ENCODE data around the gene CLIP2.
A peak's percentile ranks its signal among the peaks of the same experiment; 100 is the strongest.

Gene CLIP2

DNA sequence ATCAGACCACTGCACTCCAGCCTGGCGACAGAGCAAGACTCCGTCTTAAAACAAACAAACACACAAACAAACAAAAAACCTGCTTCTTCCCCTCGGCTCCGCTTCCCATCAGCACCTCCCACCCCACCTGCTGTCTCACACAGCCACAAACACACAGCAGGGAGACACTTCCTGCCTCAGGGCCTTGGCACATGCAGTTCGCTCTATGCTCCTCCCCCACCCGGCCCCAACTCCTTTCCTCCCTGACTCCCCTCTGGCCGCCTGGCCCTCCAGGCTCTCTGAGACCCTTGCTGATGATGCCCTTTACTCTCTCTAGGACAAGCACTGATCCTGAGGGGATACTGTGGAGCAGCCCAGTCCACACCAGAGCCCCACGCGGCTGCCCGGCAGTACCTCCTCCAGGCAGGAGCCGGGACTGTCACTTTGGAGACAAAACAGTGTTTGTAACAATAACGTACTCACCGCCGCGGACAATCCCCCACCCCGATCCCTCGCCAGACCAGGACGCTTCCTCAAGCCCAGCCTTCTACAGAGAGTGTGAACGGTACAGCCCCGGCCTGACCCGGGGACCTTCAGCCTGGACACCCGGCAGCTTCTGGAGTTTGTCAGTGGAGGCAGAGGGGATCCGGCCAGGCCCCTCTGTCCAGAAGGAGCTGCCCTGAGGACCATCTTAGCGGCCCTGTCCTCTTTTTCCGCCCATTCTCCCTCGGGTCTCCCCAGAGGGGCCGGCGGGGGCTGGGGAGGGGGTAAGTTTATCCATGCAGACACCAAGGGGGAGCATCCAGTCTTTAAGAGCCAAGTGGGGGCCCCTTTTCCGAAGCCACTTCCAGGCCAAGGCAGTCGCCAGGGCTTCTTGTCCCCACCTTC lies 114.5 kb downstream of the CLIP2 start:
- DNase-seq (ENCODE audit: low spot score), result no peak
- no CpG with 5 or more reads among the region's 30 CpGs for WGBS, 2 donors (ENCODE audit: extremely low coverage in 2 of 2, insufficient read length in 2 of 2, insufficient replicate concordance in 1 of 2)

DNA sequence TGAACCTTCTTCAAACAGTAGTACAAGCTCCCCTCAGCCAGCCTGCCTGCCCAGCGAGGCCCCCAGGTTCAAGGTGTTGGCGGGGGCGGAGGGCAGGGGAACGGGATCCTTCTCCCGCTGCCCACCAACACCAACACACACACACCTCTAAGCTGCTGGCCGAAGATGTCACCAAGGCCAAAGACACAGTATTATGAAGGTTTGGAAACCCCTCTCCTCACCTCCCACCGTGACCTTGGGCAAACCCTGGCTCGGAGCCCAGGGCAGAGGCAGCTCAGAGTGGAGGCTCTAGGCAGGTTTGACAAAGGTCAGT lies 115.1 kb downstream of the CLIP2 start:
- WGBS, 2 donors (ENCODE audit: extremely low coverage in 2 of 2, insufficient read length in 2 of 2, insufficient replicate concordance in 1 of 2), result no CpG with 5 or more reads among the region's 8 CpGs
- H2BK120ac ChIP-seq (ENCODE audit: low read depth, low read length), result no peak overlapping the region
- H3K14ac ChIP-seq (ENCODE audit: low read length), result no peak overlapping the region
- H2AK5ac ChIP-seq (ENCODE audit: low read depth, low read length), result no peak overlapping the region
- H3K18ac ChIP-seq (ENCODE audit: low read length), result no peak overlapping the region
- H4K91ac ChIP-seq (ENCODE audit: low read depth, low read length, poor library complexity), result no peak overlapping the region
- H2BK15ac ChIP-seq (ENCODE audit: low read length), result no peak overlapping the region
- no peak overlapping the region for H2AFZ ChIP-seq (ENCODE audit: low read length)
- DNase-seq (ENCODE audit: low spot score), result no peak
- H3K4me3 ChIP-seq (ENCODE audit: low read length in 2 of 2), result no peak overlapping the region
- H3K79me1 ChIP-seq (ENCODE audit: low read depth, low read length), result no peaks in the 10 kb centered on the region
- no peak overlapping the region for H2BK12ac ChIP-seq (ENCODE audit: low read length)
- no peak overlapping the region for H4K8ac ChIP-seq (ENCODE audit: low read depth, low read length)
- H3K27me3 ChIP-seq (ENCODE audit: control insufficient read depth in 3 of 3, insufficient read depth in 3 of 3, low read depth in 1 of 3, low read length in 3 of 3), result no peaks in the 10 kb centered on the region
- H3K9me3 ChIP-seq (replicated peaks in 1 of 2; ENCODE audit: control insufficient read depth in 2 of 2, insufficient read depth in 1 of 2, low read depth in 1 of 2, low read length in 2 of 2), result no peaks in the 10 kb centered on the region
- H3K9ac ChIP-seq (ENCODE audit: low read depth, low read length, poor library complexity), result no peak overlapping the region
- H3K4ac ChIP-seq (ENCODE audit: low read length), result no peak overlapping the region
- H3K23ac ChIP-seq (ENCODE audit: low read depth, low read length, poor library complexity), result no peak overlapping the region
- H3K4me2 ChIP-seq (ENCODE audit: insufficient read depth, low read length, poor library complexity, severe bottlenecking), result no peak overlapping the region
- peaks cover 14 to 51% of the 10 kb centered on the region in 2 donors for H3K36me3 ChIP-seq (replicated peaks in 1 of 2; ENCODE audit: control insufficient read depth in 2 of 2, insufficient read depth in 2 of 2, low read length in 2 of 2)
- H3K4me1 ChIP-seq (ENCODE audit: control insufficient read depth in 2 of 2, insufficient read depth in 1 of 2, low read depth in 1 of 2, low read length in 2 of 2), result no peaks in the 10 kb centered on the region
- no peak overlapping the region for H3K27ac ChIP-seq (replicated peaks; ENCODE audit: low read length)
- no peak overlapping the region for H2BK5ac ChIP-seq (ENCODE audit: low read length)

More for the DNA sequence above, 114.5 kb downstream of the CLIP2 start:
- Histone ChIP-seq H3K27me3 (ENCODE audit: control insufficient read depth in 3 of 3, insufficient read depth in 3 of 3, low read depth in 1 of 3, low read length in 3 of 3) (no peaks in the 10 kb centered on the region), H3K4me1 (ENCODE audit: control insufficient read depth in 2 of 2, insufficient read depth in 1 of 2, low read depth in 1 of 2, low read length in 2 of 2) (no peaks in the 10 kb centered on the region), H3K4me3 (ENCODE audit: low read length in 2 of 2) (no peak overlapping the region), H3K79me1 (ENCODE audit: low read depth, low read length) (no peaks in the 10 kb centered on the region), H3K4me2 (ENCODE audit: insufficient read depth, low read length, poor library complexity, severe bottlenecking) (no peak overlapping the region), H3K14ac (ENCODE audit: low read length) (no peak overlapping the region), H2AFZ (ENCODE audit: low read length) (no peak overlapping the region), H2BK5ac (ENCODE audit: low read length) (no peak overlapping the region), H3K23ac (ENCODE audit: low read depth, low read length, poor library complexity) (peak overlapping the region; percentile 31), H3K9me3 (replicated peaks in 1 of 2; ENCODE audit: control insufficient read depth in 2 of 2, insufficient read depth in 1 of 2, low read depth in 1 of 2, low read length in 2 of 2) (no peaks in the 10 kb centered on the region), H2BK15ac (ENCODE audit: low read length) (no peak overlapping the region), H3K18ac (ENCODE audit: low read length) (peak overlapping the region; percentile 38), H2AK5ac (ENCODE audit: low read depth, low read length) (no peak overlapping the region), H3K9ac (ENCODE audit: low read depth, low read length, poor library complexity) (no peak overlapping the region), H3K27ac (replicated peaks; ENCODE audit: low read length) (no peak overlapping the region), H4K91ac (ENCODE audit: low read depth, low read length, poor library complexity) (no peak overlapping the region), H2BK12ac (ENCODE audit: low read length) (no peak overlapping the region), H3K36me3 (replicated peaks in 1 of 2; ENCODE audit: control insufficient read depth in 2 of 2, insufficient read depth in 2 of 2, low read length in 2 of 2) (peaks cover 14 to 56% of the 10 kb centered on the region in 2 donors), H2BK120ac (ENCODE audit: low read depth, low read length) (no peak overlapping the region), H3K4ac (ENCODE audit: low read length) (no peak overlapping the region), H4K8ac (ENCODE audit: low read depth, low read length) (no peak overlapping the region)

DNA sequence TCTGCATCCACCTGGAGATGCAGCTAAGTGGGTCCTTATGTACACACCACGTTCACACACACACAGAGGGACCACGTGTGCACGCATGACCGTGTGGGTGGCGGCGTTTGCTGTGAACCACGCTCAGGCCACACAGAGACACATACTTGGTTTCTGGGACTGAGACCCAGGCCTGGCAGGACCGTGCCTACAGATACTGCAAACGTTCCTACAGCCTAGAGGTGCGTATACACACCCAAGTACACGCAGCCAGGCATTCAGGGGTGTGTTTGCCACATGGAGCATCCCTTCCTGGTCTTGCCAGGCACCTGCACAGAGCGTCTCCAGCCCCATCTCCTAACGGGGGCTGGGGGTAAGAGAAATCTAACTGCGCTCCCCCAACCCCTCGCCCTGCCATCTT lies 115.5 kb downstream of the CLIP2 start:
- Histone ChIP-seq H3K79me1 (ENCODE audit: low read depth, low read length) (no peaks in the 10 kb centered on the region), H4K91ac (ENCODE audit: low read depth, low read length, poor library complexity) (no peak overlapping the region), H2AFZ (ENCODE audit: low read length) (no peak overlapping the region), H3K4me3 (ENCODE audit: low read length in 2 of 2) (no peak overlapping the region), H2AK5ac (ENCODE audit: low read depth, low read length) (no peak overlapping the region), H2BK120ac (ENCODE audit: low read depth, low read length) (no peak overlapping the region), H3K27ac (replicated peaks; ENCODE audit: low read length) (no peak overlapping the region), H3K14ac (ENCODE audit: low read length) (no peak overlapping the region), H3K9me3 (replicated peaks in 1 of 2; ENCODE audit: control insufficient read depth in 2 of 2, insufficient read depth in 1 of 2, low read depth in 1 of 2, low read length in 2 of 2) (no peaks in the 10 kb centered on the region), H3K18ac (ENCODE audit: low read length) (no peak overlapping the region), H4K8ac (ENCODE audit: low read depth, low read length) (no peak overlapping the region), H3K23ac (ENCODE audit: low read depth, low read length, poor library complexity) (no peak overlapping the region), H2BK12ac (ENCODE audit: low read length) (no peak overlapping the region), H2BK15ac (ENCODE audit: low read length) (no peak overlapping the region), H3K4me2 (ENCODE audit: insufficient read depth, low read length, poor library complexity, severe bottlenecking) (no peak overlapping the region), H3K27me3 (ENCODE audit: control insufficient read depth in 3 of 3, insufficient read depth in 3 of 3, low read depth in 1 of 3, low read length in 3 of 3) (no peaks in the 10 kb centered on the region), H2BK5ac (ENCODE audit: low read length) (no peak overlapping the region), H3K4me1 (ENCODE audit: control insufficient read depth in 2 of 2, insufficient read depth in 1 of 2, low read depth in 1 of 2, low read length in 2 of 2) (no peaks in the 10 kb centered on the region), H3K9ac (ENCODE audit: low read depth, low read length, poor library complexity) (no peak overlapping the region), H3K4ac (ENCODE audit: low read length) (no peak overlapping the region), H3K36me3 (replicated peaks in 1 of 2; ENCODE audit: control insufficient read depth in 2 of 2, insufficient read depth in 2 of 2, low read length in 2 of 2) (peaks cover 14 to 51% of the 10 kb centered on the region in 2 donors)
- WGBS, 2 donors (ENCODE audit: extremely low coverage in 2 of 2, insufficient read length in 2 of 2, insufficient replicate concordance in 1 of 2), result no CpG with 5 or more reads among the region's 15 CpGs
- DNase-seq (ENCODE audit: low spot score), result no peak

DNA sequence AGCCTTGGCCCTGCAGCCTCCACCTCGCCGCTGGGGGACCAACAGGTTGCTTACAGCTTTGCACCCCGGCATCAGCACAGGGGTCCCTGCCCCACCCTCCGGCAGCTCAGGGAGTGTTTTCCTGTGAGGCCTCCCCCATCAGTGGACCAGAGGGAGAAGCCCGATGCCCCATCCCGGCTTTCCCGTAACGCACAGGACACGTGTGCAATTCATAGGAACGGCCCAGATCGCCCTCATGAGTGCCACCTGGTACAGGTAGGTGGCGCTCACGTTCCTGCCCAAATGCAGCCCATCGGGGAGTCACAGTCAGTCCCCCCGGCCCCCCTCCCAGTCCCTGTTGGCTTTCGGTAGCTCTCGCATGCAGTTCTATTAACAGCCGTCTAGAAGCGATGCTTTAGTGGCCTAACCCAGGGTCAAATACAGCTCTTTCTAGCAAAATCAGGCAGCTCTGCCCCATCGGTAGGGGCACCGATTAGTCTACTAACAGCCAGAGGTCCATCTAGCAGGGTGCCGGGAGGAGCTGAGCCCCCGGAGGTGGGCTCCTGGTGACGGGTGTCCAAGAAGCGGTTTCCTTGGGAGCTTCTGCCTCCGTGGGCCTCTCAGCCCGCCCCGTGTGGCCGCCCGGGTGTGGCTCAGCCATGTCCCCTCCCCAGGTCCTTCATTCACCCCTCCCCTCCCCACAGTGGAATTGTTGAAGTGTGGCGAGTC lies 116.1 kb downstream of the CLIP2 start:
- no peak overlapping the region for H4K91ac ChIP-seq (ENCODE audit: low read depth, low read length, poor library complexity)
- DNase-seq (ENCODE audit: low spot score), result peak; percentile 39

More for the DNA sequence above, 116.1 kb downstream of the CLIP2 start:
- Histone ChIP-seq H3K4me1 (ENCODE audit: control insufficient read depth in 2 of 2, insufficient read depth in 1 of 2, low read depth in 1 of 2, low read length in 2 of 2) (no peaks in the 10 kb centered on the region), H3K4ac (ENCODE audit: low read length) (no peak overlapping the region), H2BK12ac (ENCODE audit: low read length) (no peak overlapping the region), H2BK15ac (ENCODE audit: low read length) (no peak overlapping the region), H2BK5ac (ENCODE audit: low read length) (no peak overlapping the region), H3K9ac (ENCODE audit: low read depth, low read length, poor library complexity) (no peak overlapping the region), H4K8ac (ENCODE audit: low read depth, low read length) (no peak overlapping the region), H3K23ac (ENCODE audit: low read depth, low read length, poor library complexity) (peak overlapping the region; percentile 34), H3K79me1 (ENCODE audit: low read depth, low read length) (no peaks in the 10 kb centered on the region), H3K9me3 (replicated peaks in 1 of 2; ENCODE audit: control insufficient read depth in 2 of 2, insufficient read depth in 1 of 2, low read depth in 1 of 2, low read length in 2 of 2) (no peaks in the 10 kb centered on the region), H3K18ac (ENCODE audit: low read length) (peak overlapping the region; percentile 20), H3K27ac (replicated peaks; ENCODE audit: low read length) (no peak overlapping the region), H2AFZ (ENCODE audit: low read length) (no peak overlapping the region), H3K4me3 (ENCODE audit: low read length in 2 of 2) (no peak overlapping the region), H3K27me3 (ENCODE audit: control insufficient read depth in 3 of 3, insufficient read depth in 3 of 3, low read depth in 1 of 3, low read length in 3 of 3) (no peaks in the 10 kb centered on the region), H3K36me3 (replicated peaks in 1 of 2; ENCODE audit: control insufficient read depth in 2 of 2, insufficient read depth in 2 of 2, low read length in 2 of 2) (peaks cover 14 to 47% of the 10 kb centered on the region in 2 donors), H2AK5ac (ENCODE audit: low read depth, low read length) (no peak overlapping the region), H2BK120ac (ENCODE audit: low read depth, low read length) (no peak overlapping the region), H3K4me2 (ENCODE audit: insufficient read depth, low read length, poor library complexity, severe bottlenecking) (no peak overlapping the region), H3K14ac (ENCODE audit: low read length) (peak overlapping the region; percentile 5)
- no CpG with 5 or more reads among the region's 31 CpGs for WGBS, 2 donors (ENCODE audit: extremely low coverage in 2 of 2, insufficient read length in 2 of 2, insufficient replicate concordance in 1 of 2)

Data from neuronal stem cell (in vitro differentiated cells).